ENCODE results near the gene MAP7.
"Not testable (repeated sequence)": the region's sequence is repeated elsewhere in the genome, so short reads cannot be mapped to it uniquely, and the experiment has no call there.

MAP7 gene

GRCh38 chr6:136501514-136501913, 48.7 kb downstream of the MAP7 start:
- DNase-seq (ENCODE audit: insufficient read length, low spot score) (no peak), FAIRE-seq (no peak)
- TF ChIP-seq SPI1 (IDR thresholded peaks at IDR 0.05; ENCODE audit: low read depth, low read length) (no peak), POLR2AphosphoS5 (IDR thresholded peaks at IDR 0.05; ENCODE audit: low read depth, low read length) (no peak), TAF1 (IDR thresholded peaks at IDR 0.05; ENCODE audit: low read depth, low read length) (no peak)

- DNase-seq (ENCODE audit: insufficient read length, low spot score) (no peak), FAIRE-seq (no peak)
- no peak for TF ChIP-seq POLR2AphosphoS5 (IDR thresholded peaks at IDR 0.05; ENCODE audit: low read depth, low read length)
- 0 out of 2 replicates have a peak, but pooled peaks have one; percentile 25 for TF ChIP-seq SPI1 (IDR thresholded peaks at IDR 0.05; ENCODE audit: low read depth, low read length)
- no peak for TF ChIP-seq POU2F2 (IDR thresholded peaks at IDR 0.05; ENCODE audit: low read depth, low read length)
- TF ChIP-seq PAX5 (IDR thresholded peaks at IDR 0.05; ENCODE audit: insufficient read depth, low read length, severe bottlenecking) = no peak
- TF ChIP-seq POLR2A (IDR thresholded peaks at IDR 0.05; ENCODE audit: low read depth, low read length) = no peak
- no peak for TF ChIP-seq TAF1 (IDR thresholded peaks at IDR 0.05; ENCODE audit: low read depth, low read length)
Measured at GRCh38 chr6:136501096-136501495, 49.1 kb downstream of the MAP7 start.

- DNase-seq (ENCODE audit: insufficient read length, low spot score) (no peak), FAIRE-seq (no peak)
- no peak for TF ChIP-seq POLR2AphosphoS5 (IDR thresholded peaks at IDR 0.05; ENCODE audit: low read depth, low read length)
- no peak for TF ChIP-seq POU2F2 (IDR thresholded peaks at IDR 0.05; ENCODE audit: low read depth, low read length)
- no peak for TF ChIP-seq PAX5 (IDR thresholded peaks at IDR 0.05; ENCODE audit: insufficient read depth, low read length, severe bottlenecking)
- TF ChIP-seq POLR2A (IDR thresholded peaks at IDR 0.05; ENCODE audit: low read depth, low read length) = no peak
- no peak for TF ChIP-seq TAF1 (IDR thresholded peaks at IDR 0.05; ENCODE audit: low read depth, low read length)
- no peak for TF ChIP-seq SPI1 (IDR thresholded peaks at IDR 0.05; ENCODE audit: low read depth, low read length)
Measured at GRCh38 chr6:136500414-136500813, 49.8 kb downstream of the MAP7 start.

GRCh38 chr6:136499370-136499769, 50.9 kb downstream of the MAP7 start:
- TF ChIP-seq TAF1 (IDR thresholded peaks at IDR 0.05; ENCODE audit: low read depth, low read length) (no peak), SPI1 (IDR thresholded peaks at IDR 0.05; ENCODE audit: low read depth, low read length) (no peak), POLR2A (IDR thresholded peaks at IDR 0.05; ENCODE audit: low read depth, low read length) (no peak), POLR2AphosphoS5 (IDR thresholded peaks at IDR 0.05; ENCODE audit: low read depth, low read length) (no peak)
- no peak for FAIRE-seq
- DNase-seq (ENCODE audit: insufficient read length, low spot score) = no peak

- DNase-seq (ENCODE audit: insufficient read length, low spot score); FAIRE-seq: not testable (repeated sequence)
Measured at GRCh38 chr6:136496449-136496848, 53.8 kb downstream of the MAP7 start.

- DNase-seq (ENCODE audit: insufficient read length, low spot score) = no peak
- TF ChIP-seq POU2F2 (IDR thresholded peaks at IDR 0.05; ENCODE audit: low read depth, low read length) (no peak), POLR2AphosphoS5 (IDR thresholded peaks at IDR 0.05; ENCODE audit: low read depth, low read length) (no peak), SPI1 (IDR thresholded peaks at IDR 0.05; ENCODE audit: low read depth, low read length) (no peak), POLR2A (IDR thresholded peaks at IDR 0.05; ENCODE audit: low read depth, low read length) (no peak), TAF1 (IDR thresholded peaks at IDR 0.05; ENCODE audit: low read depth, low read length) (no peak), PAX5 (IDR thresholded peaks at IDR 0.05; ENCODE audit: insufficient read depth, low read length, severe bottlenecking) (no peak)
- no peak for FAIRE-seq
Measured at GRCh38 chr6:136494710-136495109, 55.5 kb downstream of the MAP7 start.

GRCh38 chr6:136494059-136494458, 56.2 kb downstream of the MAP7 start:
- TF ChIP-seq TAF1 (IDR thresholded peaks at IDR 0.05; ENCODE audit: low read depth, low read length) (no peak), SPI1 (IDR thresholded peaks at IDR 0.05; ENCODE audit: low read depth, low read length) (no peak), PAX5 (IDR thresholded peaks at IDR 0.05; ENCODE audit: insufficient read depth, low read length, severe bottlenecking) (no peak), POLR2A (IDR thresholded peaks at IDR 0.05; ENCODE audit: low read depth, low read length) (no peak), POLR2AphosphoS5 (IDR thresholded peaks at IDR 0.05; ENCODE audit: low read depth, low read length) (no peak), POU2F2 (IDR thresholded peaks at IDR 0.05; ENCODE audit: low read depth, low read length) (no peak)
- DNase-seq (ENCODE audit: insufficient read length, low spot score) = no peak
- no peak for FAIRE-seq

GRCh38 chr6:136492409-136492808, 57.8 kb downstream of the MAP7 start:
- TF ChIP-seq TAF1 (IDR thresholded peaks at IDR 0.05; ENCODE audit: low read depth, low read length) (no peak), POLR2A (IDR thresholded peaks at IDR 0.05; ENCODE audit: low read depth, low read length) (no peak), POU2F2 (IDR thresholded peaks at IDR 0.05; ENCODE audit: low read depth, low read length) (no peak), POLR2AphosphoS5 (IDR thresholded peaks at IDR 0.05; ENCODE audit: low read depth, low read length) (no peak), SPI1 (IDR thresholded peaks at IDR 0.05; ENCODE audit: low read depth, low read length) (no peak), PAX5 (IDR thresholded peaks at IDR 0.05; ENCODE audit: insufficient read depth, low read length, severe bottlenecking) (no peak)
- FAIRE-seq = no peak
- no peak for DNase-seq (ENCODE audit: insufficient read length, low spot score)

- no peak for DNase-seq (ENCODE audit: insufficient read length, low spot score)
- no peak for TF ChIP-seq PAX5 (IDR thresholded peaks at IDR 0.05; ENCODE audit: insufficient read depth, low read length, severe bottlenecking)
- no peak for FAIRE-seq
Measured at GRCh38 chr6:136491754-136492153, 58.5 kb downstream of the MAP7 start.

- TF ChIP-seq PAX5 (IDR thresholded peaks at IDR 0.05; ENCODE audit: insufficient read depth, low read length, severe bottlenecking) = no peak
- TF ChIP-seq SPI1 (IDR thresholded peaks at IDR 0.05; ENCODE audit: low read depth, low read length) = no peak
- no peak for TF ChIP-seq POLR2AphosphoS5 (IDR thresholded peaks at IDR 0.05; ENCODE audit: low read depth, low read length)
- no peak for TF ChIP-seq TAF1 (IDR thresholded peaks at IDR 0.05; ENCODE audit: low read depth, low read length)
- TF ChIP-seq POLR2A (IDR thresholded peaks at IDR 0.05; ENCODE audit: low read depth, low read length) = no peak
- no peak for TF ChIP-seq POU2F2 (IDR thresholded peaks at IDR 0.05; ENCODE audit: low read depth, low read length)
- FAIRE-seq (no peak), DNase-seq (ENCODE audit: insufficient read length, low spot score) (no peak)
Measured at GRCh38 chr6:136491251-136491650, 59.0 kb downstream of the MAP7 start.

GRCh38 chr6:136489689-136490033, 60.6 kb downstream of the MAP7 start:
- not testable (repeated sequence) for DNase-seq (ENCODE audit: insufficient read length, low spot score); FAIRE-seq

All from GM12891 (cell line).